ENCODE results near the gene GRIK1. TPM values are rescaled to one million over a fixed set of nuclear protein-coding genes. Genes with fewer than 3 reads are reported as not detected.
A peak's percentile ranks its signal among the peaks of the same experiment; 100 is the strongest.

GRIK1 gene
- total RNA-seq, 1 experiment from 2014 or later: not detected

- Histone ChIP-seq H3K27me3 (ENCODE audit: insufficient read depth, low read depth) (no peaks in the 10 kb centered on the region), H3K4me2 (no peak overlapping the region), H2AFZ (no peak overlapping the region), H3K4me3 (no peak overlapping the region), H3K9me3 (ENCODE audit: insufficient read depth, low read depth) (no peaks in the 10 kb centered on the region), H3K79me2 (ENCODE audit: low read depth) (no peaks in the 10 kb centered on the region), H3K4me1 (replicated peaks; ENCODE audit: insufficient read depth) (no peaks in the 10 kb centered on the region), H3K36me3 (ENCODE audit: low read depth) (no peaks in the 10 kb centered on the region), H3K27ac (no peak overlapping the region), H3F3A (ENCODE audit: insufficient read depth, low read depth) (no peaks in the 10 kb centered on the region), H3K9me2 (ENCODE audit: insufficient read depth) (no peaks in the 10 kb centered on the region), H4K20me1 (ENCODE audit: insufficient read depth) (no peaks in the 10 kb centered on the region)
- POLR2A ChIA-PET (ENCODE audit: unreplicated experiment): no interaction called here
- DNase-seq: no peak
- intact Hi-C loops (cut with micrococcal nuclease; ENCODE audit: unreplicated experiment): no loop called here
- TF ChIP-seq, protein P1, sequence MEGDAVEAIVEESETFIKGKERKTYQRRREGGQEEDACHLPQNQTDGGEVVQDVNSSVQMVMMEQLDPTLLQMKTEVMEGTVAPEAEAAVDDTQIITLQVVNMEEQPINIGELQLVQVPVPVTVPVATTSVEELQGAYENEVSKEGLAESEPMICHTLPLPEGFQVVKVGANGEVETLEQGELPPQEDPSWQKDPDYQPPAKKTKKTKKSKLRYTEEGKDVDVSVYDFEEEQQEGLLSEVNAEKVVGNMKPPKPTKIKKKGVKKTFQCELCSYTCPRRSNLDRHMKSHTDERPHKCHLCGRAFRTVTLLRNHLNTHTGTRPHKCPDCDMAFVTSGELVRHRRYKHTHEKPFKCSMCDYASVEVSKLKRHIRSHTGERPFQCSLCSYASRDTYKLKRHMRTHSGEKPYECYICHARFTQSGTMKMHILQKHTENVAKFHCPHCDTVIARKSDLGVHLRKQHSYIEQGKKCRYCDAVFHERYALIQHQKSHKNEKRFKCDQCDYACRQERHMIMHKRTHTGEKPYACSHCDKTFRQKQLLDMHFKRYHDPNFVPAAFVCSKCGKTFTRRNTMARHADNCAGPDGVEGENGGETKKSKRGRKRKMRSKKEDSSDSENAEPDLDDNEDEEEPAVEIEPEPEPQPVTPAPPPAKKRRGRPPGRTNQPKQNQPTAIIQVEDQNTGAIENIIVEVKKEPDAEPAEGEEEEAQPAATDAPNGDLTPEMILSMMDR (conservative IDR thresholded peaks at IDR 0.05): no peak
- TF ChIP-seq EZH2 (IDR thresholded peaks at IDR 0.05; ENCODE audit: low read depth): no peak
- CTCF ChIA-PET: no interaction called here
- BruUV-seq (replicated peaks): no TSS peak
Observed at GRCh38 chr21:29947119-29947518, 7.3 kb upstream of the GRIK1 start.

GRCh38 chr21:29943885-29944284 lies 4.1 kb upstream of the GRIK1 start:
- Histone ChIP-seq H3K9me2 (ENCODE audit: insufficient read depth) (no peaks in the 10 kb centered on the region), H3K79me2 (ENCODE audit: low read depth) (no peaks in the 10 kb centered on the region), H3K36me3 (ENCODE audit: low read depth) (no peaks in the 10 kb centered on the region), H3K4me2 (peak overlapping the region; percentile 30; the same call in 1 of the 2 replicates), H3K4me1 (replicated peaks; ENCODE audit: insufficient read depth) (no peaks in the 10 kb centered on the region), H3K27me3 (ENCODE audit: insufficient read depth, low read depth) (no peaks in the 10 kb centered on the region), H3K27ac (no peak overlapping the region), H3K9me3 (ENCODE audit: insufficient read depth, low read depth) (no peaks in the 10 kb centered on the region), H3F3A (ENCODE audit: insufficient read depth, low read depth) (no peaks in the 10 kb centered on the region), H4K20me1 (ENCODE audit: insufficient read depth) (no peaks in the 10 kb centered on the region), H3K4me3 (no peak overlapping the region), H2AFZ (no peak overlapping the region; the same call in 1 of the 2 replicates)
- ChIA-PET CTCF (no interaction called here), POLR2A (ENCODE audit: unreplicated experiment) (no interaction called here)
- DNase-seq: no peak
- BruUV-seq (replicated peaks): no TSS peak
- intact Hi-C loops (cut with micrococcal nuclease; ENCODE audit: unreplicated experiment): no loop called here
- TF ChIP-seq EZH2 (IDR thresholded peaks at IDR 0.05; ENCODE audit: low read depth): no peak
- TF ChIP-seq, protein P1 (conservative IDR thresholded peaks at IDR 0.05): peak; percentile 34

DNA sequence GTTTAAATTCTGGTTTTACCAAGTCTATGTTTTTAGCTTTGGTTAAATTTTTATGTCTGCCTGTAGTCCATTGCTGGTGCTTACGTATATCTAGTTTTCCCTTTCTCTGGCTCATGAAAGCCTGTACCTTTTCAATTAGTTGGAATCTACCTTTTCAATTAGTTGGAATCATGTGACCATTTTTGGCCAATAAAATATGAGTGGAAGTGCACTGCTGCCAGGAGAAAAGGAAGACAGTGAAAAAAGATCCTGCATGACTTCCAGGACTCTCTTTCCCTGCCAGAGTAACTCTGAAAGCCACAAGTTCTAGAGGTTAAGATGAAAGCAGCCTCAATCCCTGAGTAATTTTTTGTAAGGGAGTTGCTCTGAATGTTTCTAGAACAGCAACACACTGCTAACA lies 2.2 kb upstream of the GRIK1 start:
- TF ChIP-seq, protein P1 (conservative IDR thresholded peaks at IDR 0.05): no peak
- TF ChIP-seq EZH2 (IDR thresholded peaks at IDR 0.05; ENCODE audit: low read depth): no peak
- ChIA-PET POLR2A (ENCODE audit: unreplicated experiment) (no interaction called here), CTCF (no interaction called here)
- no peaks in the 10 kb centered on the region for H3K4me1 ChIP-seq (replicated peaks; ENCODE audit: insufficient read depth)
- no peak overlapping the region for H3K27ac ChIP-seq
- H3K4me2 ChIP-seq: no peak overlapping the region
- no peaks in the 10 kb centered on the region for H3K79me2 ChIP-seq (ENCODE audit: low read depth)
- H2AFZ ChIP-seq: no peak overlapping the region
- DNase-seq: no peak
- H3K36me3 ChIP-seq (ENCODE audit: low read depth): no peaks in the 10 kb centered on the region
- H3K9me2 ChIP-seq (ENCODE audit: insufficient read depth): no peaks in the 10 kb centered on the region
- no peaks in the 10 kb centered on the region for H3K9me3 ChIP-seq (ENCODE audit: insufficient read depth, low read depth)
- no peaks in the 10 kb centered on the region for H4K20me1 ChIP-seq (ENCODE audit: insufficient read depth)
- no peaks in the 10 kb centered on the region for H3F3A ChIP-seq (ENCODE audit: insufficient read depth, low read depth)
- intact Hi-C loops (cut with micrococcal nuclease; ENCODE audit: unreplicated experiment): no loop called here
- no peak overlapping the region for H3K4me3 ChIP-seq
- BruUV-seq (replicated peaks): no TSS peak
- no peaks in the 10 kb centered on the region for H3K27me3 ChIP-seq (ENCODE audit: insufficient read depth, low read depth)

Measured in PC-9 (cell line).